Hematopoietic multipotent progenitor cell (in vitro differentiated cells): ENCODE data around the gene ZNF385D. TPM values are rescaled to one million over a fixed set of nuclear protein-coding genes. Genes with fewer than 3 reads are reported as not detected.

Source experiments
- DNase-seq, 3 donors: peaks; one replicate each; pipeline ENCODE4 v3.0.0-alpha.2; 2011 to 2015; ENCODE audit warnings: low read depth in 2 of 3, low spot score in 2 of 3
- total RNA-seq: library from RNA; depleted of rRNA; stranded (reverse); fragments of >200 nt; gene quantifications from one replicate; pipeline ENCODE4 v1.2.3, GENCODE V29; 2012

ZNF385D gene
- total RNA-seq, 1 donor = 22.4 TPM

DNA sequence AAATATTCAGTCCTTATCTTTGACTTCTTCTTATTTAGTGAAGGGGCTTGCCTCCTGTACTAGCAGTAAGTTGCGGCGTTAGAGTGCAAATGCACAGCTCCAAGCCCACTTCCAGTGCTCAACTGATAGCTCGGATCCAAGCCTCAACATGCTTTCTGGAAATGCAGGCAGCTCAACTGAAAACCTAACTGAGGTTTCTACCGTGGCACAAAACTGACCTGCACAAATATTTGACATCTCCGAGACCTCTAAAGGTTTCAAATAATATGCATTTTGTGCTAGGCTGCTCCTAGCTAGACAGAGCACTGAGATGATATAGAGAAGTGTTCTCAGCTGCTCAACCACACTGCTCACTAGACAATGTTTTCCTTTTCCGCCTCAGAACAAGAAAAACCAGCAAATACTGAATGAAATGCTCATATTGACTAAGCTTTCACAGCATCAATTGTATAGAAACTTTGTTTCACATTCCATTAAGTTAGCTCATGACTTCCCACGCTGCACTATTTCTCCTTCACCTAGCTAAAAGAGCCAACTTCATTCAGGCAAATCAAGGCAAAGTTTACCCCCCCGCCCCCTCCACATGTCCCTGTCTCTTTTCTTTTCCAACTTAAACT lies 822 bp downstream of the ZNF385D start:
- no peak for DNase-seq

DNA sequence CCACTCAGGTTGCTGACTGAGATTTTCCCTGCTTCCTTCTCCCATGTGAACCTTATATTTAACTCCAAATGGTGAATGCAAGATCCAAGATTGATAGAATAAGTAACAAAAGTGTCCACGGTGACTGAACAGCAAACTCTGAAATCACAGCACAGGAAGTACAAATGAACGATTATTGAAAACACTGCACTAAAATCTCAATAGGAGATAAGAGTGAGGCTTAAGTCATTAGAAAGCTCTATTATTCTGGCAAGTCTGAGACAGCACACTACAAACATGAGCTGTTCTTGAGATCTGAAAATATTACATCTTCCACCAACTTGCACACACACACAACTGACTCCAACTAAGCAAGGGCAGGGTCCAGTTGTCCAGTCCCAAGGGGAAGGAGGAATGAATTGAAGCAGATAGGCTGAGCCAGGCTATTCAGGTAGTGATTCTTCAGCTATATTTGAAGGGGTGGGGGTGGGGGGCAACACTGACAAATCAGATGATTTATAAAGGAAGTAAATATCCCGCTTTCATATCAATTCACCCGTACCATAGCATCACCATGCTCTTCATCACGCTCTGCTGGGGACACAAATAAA lies 2.9 kb downstream of the ZNF385D start:
- DNase-seq = no peak

DNA sequence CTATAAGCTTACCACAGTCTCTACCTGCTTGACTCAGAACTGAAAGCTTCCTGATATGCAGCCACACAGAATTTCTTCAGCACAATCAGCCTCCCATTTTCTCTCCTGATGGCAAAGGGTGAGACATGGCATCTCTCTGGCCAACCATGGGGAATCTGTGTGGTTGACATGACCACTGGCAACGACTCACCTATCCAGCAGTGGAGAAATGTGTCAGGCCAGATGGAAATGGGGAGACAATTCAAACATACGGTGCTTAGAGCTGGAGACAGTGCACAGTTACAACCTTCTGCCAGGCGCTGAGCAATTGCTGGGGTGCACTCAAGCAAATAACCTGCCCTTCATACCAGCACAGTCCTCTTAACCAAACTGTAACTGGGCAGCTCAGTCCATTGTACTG lies 3.6 kb downstream of the ZNF385D start:
- no peak for DNase-seq

DNA sequence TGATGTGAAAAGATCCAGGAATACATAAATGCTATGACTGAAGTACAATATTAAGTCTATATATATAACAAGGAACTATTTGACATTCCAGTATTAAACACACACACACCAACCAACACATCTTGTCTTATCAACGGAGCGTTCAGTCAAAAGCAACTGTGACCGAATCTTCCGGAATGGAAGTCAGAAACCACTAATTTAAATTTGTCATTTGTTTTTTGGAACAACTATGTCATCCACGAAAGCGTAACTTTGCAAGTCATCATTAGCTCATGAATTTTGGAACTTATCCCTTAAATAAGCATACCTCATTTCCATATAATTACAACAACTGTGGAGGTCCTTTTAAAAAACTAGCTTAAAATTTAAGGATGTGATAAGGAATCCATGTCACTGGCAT lies 5.0 kb downstream of the ZNF385D start:
- DNase-seq = peak in 2 of 3 donors; percentile 9 to 74

DNA sequence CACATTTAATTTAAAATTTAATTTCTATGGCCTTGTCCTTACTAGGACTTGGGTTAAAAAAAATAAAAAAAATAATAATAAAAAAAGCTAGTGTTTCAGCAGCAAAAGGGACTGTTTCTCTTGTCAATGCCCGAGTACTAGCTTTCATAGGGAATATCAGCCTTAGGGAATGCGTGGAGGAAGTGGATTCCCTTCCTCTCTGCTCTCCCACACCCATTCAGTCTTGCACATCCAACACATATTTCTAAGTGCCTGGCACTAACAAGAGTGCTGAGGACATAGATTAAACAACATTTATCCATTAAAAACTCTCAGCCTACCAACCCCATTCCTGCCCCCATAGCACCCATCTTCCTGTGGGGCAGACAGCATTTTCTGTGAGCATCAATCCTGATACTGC lies 6.2 kb downstream of the ZNF385D start:
- no peak for DNase-seq

DNA sequence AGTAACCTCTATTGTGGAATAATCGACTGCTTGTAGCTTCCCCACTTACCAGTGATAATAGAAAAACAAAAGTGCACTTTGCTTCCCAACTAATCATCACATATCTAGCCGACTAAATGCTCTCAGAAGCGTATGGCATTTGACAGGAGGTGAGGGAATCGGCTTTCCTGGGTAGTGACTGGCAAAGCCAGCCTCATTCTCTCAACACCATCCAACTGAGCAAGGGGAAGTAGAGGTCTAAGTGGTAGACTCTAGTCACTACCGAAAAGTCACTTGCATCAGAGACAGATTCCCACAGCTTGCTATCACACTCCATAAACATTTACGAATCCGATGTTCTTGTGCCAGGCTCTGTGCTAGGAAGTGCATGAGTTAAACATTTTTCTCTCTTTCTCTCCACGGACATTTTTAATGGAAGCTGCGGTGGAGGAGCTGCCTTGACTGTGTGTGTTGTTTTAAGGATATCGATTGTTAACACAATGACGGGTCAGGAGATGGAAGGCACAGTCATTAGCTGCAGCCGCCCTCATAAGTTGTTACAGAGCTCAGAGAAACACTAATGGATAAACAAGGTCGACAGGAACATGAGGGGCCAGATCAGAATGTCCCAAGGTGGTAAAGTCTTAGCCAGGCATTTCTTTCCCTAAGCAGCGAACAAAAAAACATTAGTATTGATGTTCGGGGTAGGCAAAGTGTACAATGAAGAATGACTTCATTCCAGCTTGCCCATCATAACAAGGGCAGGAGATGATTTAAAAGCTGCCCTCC lies 11.9 kb downstream of the ZNF385D start:
- DNase-seq = no peak

DNA sequence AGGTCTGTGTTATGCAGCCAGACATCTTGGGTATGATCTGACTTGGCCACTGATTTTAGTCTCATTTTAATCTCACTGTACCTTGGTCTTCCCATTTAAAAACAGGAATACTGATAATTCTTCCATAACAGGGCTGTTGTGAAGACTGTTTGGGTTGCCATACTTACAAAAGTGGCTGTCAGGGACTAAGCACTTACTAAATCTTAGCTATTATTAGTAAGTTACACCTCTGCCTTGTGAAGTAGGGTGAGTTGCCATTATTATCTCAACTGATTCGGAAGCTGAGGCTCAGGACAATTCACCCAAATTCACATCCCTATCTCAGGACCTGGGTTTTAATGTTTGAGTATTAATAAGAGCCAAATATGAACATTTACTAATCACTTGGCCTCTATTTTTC lies 12.7 kb downstream of the ZNF385D start:
- no peak for DNase-seq

DNA sequence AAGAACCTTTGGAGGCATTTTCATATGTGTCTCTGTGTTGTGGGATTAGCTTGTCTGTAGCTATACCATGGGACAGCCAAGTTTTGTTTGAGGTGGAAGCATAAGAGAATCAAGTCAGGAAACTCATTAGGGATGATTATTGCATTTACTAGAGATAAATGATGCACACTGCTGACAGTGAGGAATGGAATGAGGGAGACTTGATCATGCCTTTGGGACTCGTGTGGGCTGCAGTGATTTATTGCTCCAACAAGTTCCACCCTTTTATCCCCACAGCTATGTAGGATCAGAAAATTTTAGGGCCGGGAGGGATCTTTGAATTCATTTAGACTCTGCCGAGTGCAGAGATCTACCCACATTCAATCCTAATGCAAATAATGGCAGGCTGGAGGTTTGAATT lies 16.3 kb downstream of the ZNF385D start:
- DNase-seq = no peak

DNA sequence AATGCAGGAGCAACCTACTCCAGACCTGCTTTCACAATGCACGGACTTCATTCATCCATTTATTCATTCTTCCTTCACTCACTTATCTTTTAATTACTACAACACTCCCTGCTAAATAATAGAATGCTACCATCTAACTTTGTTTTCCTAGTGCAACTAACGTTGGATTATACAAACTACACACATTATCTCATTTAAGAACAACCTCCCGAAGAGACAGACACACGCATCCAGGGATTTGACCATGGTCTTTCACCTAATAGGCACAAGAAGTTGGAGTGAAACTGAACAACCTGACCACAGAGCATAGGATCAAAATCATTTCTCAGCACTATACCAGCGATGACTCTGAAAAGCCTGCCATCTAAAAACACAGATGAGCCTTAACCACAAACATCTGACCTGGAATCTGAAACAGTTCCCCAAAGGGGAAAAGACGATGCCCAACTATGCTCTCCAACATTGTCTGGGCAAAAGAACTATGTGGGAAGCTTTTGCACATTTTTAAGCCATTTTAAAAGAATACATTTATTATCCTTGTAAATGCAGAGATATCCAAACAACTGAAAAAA lies 21.0 kb downstream of the ZNF385D start:
- no peak for DNase-seq

DNA sequence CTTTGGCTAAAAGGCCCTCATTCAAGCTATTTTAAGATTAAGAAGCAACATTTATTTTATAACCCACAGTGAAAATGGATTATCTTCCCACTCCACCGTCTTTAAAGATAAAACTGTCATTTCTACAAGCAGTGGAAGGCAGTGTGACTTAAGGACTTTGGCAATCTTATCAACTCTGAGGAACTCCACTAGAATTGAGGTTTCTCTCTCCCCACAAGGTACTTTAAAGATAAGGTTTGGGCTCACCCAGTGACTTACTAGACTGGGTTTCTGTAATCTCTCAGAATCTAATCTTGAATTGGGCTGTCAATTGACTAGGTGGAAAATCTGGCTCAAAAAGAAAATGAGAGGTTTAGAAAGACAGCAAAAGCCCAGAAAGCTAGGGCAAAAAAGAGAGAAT lies 21.7 kb downstream of the ZNF385D start:
- no peak for DNase-seq

DNA sequence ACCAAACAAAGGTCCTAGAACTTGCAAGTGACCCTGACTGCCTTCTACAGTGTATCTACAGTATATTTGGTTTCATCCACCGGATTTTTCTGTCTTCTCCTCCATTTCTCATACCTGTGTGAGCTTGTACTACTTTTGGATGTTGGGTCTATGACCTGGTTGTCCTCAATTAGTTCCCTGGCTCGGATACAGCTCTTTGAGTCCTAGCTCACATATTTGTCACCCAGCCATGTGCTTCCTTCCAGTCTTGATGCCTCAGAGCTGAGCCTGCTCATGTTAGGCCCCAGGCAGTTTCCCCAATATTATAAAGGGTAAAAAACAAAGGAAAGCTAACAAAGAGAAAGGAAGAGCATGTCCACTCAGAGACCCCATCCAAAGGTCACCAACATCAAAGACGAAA lies 28.2 kb downstream of the ZNF385D start:
- DNase-seq = no peak

DNA sequence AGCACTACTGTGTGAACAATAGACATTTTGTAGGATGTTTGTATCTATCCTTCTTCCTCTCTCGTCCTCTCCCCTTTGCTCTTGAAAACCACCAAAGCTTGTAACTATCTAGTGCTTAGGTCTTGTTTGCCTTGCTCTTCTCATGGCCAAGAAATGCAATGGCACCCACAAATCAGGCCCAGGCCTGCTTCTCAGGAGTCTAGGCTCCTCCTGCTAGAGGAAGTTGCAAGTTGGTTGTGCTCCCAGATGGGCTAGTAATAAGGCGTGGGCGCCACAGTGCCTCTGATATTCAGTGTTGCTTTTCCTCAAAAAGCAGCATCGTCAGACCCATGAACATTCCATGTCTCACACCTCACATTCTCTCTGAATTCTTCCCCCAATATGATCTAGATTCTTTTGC lies 28.7 kb downstream of the ZNF385D start:
- no peak for DNase-seq

DNA sequence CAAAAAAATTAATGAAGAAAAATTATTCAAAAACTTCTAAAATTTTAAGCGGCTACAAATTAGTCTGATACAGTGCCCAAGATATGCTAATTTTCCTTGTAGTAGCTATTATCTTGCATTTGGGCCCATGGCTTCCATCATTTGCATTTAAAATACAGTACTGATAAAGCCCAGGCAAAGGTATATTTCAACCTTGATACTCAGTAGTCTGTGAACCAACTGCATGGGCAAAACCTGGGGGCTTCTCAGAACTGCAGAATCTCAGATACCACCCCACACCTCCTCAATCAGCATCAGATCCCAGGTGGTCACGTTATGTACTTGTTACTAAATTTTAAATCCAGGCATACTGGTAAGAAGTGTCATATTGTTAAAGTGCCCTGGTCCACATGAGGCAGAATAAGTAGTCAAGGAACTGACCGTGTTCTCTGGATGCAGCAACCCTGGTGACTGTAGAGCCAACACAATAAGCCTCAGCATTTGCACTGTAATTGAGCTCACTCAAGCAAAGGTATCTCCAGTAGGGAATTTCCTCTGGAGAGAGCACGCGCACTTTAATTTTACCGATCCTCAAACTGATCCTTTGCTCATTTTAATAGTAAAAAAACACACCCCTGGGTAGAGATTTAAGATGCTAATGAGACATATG lies 31.9 kb downstream of the ZNF385D start:
- no peak for DNase-seq

DNA sequence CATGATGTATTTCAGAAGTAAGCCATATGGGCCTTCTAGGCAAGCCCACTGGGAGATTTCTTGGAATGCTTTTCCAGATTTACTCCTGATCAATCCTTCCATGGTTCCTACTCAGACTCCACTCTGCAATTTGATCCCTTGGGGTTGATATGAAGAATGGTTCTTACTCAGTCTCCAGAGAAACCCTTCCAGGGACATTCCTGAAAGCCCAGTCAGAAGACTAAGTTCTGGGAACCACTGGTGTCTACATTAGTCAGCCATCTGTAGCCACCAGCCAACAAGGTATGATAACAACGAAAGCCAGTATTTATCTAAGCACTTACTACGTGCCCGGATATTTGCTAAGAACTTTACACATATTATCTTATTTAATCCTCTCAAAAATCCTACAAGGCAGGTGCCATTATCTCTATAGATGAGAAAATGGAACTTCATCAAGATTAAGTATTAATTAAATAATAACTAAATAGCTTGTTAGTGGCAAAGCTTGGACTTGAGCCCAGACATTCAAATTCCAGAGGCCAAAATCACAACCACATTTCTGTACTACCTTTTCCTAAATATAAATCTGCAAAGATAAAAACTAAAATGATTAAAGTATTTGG lies 32.7 kb downstream of the ZNF385D start:
- DNase-seq = no peak

DNA sequence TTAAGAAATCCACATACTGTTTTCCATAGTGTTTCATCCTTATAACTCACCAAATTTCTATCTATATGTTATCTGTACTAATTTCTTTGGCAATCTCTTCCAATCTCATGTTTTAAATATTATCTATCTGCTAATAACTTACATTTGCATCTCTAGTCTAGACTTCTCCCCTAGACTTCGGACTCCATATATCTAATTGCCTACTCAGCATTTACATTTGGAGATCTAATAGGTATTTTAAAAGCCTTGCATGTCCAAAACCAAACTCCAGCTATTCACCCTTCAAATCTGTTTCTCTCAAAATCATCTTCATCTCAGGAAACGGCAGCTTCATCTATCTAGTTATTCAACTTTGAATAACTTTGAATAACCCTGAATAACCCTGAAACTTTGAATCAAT lies 35.3 kb downstream of the ZNF385D start:
- no peak for DNase-seq

DNA sequence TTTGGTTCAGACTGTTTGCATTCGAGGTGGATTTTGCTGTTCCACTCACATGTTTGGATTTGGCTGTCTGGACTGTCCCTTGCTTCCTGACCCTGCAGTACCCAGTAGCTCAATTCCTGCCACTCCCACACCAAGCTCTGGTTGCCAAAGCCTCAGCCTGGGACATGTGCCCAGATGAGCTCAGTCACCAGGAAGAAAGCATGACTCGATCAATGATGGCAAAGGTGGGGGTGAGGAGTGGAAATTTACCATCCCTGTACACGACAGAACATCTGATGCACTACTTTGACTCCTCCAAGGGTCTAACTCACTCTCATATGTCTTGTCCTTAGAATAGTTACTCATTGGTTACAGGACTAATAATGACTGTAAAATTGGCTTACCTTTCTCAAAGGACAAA lies 45.2 kb downstream of the ZNF385D start:
- no peak for DNase-seq

DNA sequence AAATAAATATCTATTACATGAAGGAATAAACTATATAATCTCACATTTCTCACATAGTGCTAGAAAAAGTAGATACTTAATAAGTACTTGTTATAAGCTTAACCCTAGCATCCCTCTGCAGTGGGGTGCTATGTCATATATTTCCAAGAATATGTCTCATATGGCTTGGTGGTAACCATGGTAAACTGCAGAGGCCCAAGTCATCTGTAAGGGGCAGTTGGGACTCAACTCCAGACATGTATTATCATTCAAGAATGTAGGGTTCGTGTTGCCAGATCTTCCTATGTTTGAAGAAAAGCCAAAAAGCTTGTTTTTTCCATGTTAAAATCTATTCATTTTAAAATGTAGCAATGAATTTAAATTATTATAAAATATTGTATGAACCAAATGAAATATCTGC lies 46.2 kb downstream of the ZNF385D start:
- no peak for DNase-seq

DNA sequence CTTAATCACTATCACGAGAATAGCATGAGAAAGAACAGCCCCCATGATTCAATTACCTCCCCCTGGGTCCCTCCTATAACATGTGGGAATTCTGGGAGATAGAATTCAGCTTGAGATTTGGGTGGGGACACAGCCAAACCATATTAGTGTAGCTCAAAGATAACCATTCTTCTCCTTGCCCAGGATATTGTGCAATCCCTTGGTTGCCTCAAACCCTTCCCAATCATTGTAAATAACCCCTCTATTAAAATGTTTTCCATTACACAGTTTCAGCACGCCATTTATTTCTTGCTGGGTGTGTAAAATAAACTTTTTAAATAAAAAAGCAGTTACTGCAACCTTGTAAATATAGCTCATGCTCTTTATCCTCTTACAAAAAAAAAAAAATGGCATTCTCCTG lies 47.7 kb downstream of the ZNF385D start:
- no peak for DNase-seq

DNA sequence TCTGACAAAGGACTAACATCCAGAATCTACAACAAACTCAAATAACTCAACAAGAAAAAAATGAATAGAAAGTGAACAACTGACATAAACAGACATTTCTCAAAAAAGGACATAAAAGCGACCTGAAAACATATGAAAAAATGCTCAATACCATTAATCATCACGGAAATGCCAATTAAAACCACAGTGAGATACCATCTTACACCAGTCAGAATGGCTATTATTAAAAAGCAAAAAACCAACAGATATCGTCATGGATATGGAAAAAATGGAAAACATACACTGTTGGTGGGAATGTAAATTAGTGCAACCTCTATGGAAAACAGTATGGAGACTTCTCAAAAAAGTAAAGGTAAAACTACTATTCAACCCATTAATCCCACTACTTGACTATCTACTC lies 53.3 kb downstream of the ZNF385D start:
- no peak for DNase-seq

DNA sequence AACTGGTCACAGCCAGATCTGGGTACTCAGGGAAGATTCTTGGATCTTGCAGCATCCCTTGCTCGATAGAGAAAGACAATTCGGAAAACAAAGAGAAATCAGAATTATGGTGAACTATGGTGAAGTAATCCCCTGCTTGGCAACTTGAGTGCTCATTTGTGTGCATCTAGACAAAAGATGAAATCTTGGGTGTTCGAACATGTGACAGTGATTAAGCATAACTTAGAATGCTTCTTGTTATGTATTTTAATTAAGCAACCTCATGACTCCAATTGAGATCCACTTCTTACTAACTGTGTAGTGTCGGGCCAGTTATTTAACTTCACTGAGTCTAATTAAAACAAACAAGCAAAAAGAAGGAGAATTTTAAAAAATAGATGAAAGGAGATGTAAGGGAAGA lies 56.5 kb downstream of the ZNF385D start:
- no peak for DNase-seq

DNA sequence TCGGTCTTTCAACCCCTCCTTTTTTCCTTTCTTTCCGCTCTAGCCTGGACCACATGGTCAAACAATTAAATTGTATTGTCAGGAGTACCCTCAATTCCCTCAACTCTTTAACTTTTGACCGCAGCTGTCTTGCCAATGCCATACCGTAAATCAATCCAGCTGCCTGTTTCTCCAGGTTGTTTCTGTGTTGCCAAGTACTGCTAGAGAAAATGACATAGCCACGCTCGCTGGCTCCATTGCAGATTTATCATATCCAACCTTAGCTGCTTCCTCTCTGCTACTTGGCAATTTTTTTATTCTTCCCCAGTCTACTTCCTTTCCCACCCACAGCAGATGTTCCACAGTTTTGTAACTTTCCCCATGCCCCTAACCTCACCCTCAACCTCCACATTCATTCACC lies 60.0 kb downstream of the ZNF385D start:
- DNase-seq = peak in 1 of 3 donors; percentile 47
